Activated T-cell treated with anti-CD3 and anti-CD28 coated beads, Interleukin-2, amount 50 U/mL, for 1 hour (primary cell): ENCODE data around the gene CFAP65.
A peak's percentile ranks its signal among the peaks of the same experiment; 100 is the strongest.

Source experiments
- DNase-seq: peaks from one replicate; pipeline ENCODE4 v3.0.0-alpha.2; 2020

Gene CFAP65

GRCh38 chr2:218961651-218962570 lies 79.4 kb downstream of the CFAP65 start:
- no peak for DNase-seq

GRCh38 chr2:218961229-218961628 lies 80.1 kb downstream of the CFAP65 start:
- no peak for DNase-seq

GRCh38 chr2:218960309-218961165 lies 80.8 kb downstream of the CFAP65 start:
- DNase-seq, result no peak

GRCh38 chr2:218959761-218960308 lies 81.5 kb downstream of the CFAP65 start:
- DNase-seq, result no peak

GRCh38 chr2:218959141-218959731 lies 82.1 kb downstream of the CFAP65 start, which contains the start of gene CDK5R2:
Gene CDK5R2 (plus strand): TSS chr2:218959666. CDS start chr2:218959821, 155 bp downstream.
- peak; percentile 64 for DNase-seq

- no peak for DNase-seq
Observed at GRCh38 chr2:218958276-218958675, 83.0 kb downstream of the CFAP65 start.

- DNase-seq, result no peak
Observed at GRCh38 chr2:218957671-218958070, 83.6 kb downstream of the CFAP65 start.

GRCh38 chr2:218956039-218956438 lies 85.3 kb downstream of the CFAP65 start:
- DNase-seq, result no peak

GRCh38 chr2:218954541-218955300 lies 86.6 kb downstream of the CFAP65 start:
- DNase-seq, result no peak

- no peak for DNase-seq
Observed at GRCh38 chr2:218953366-218953954, 87.9 kb downstream of the CFAP65 start.
